H9 (cell line): ENCODE data around the gene BSN. TPM values are rescaled to one million over a fixed set of nuclear protein-coding genes. Genes with fewer than 3 reads are reported as not detected.
A peak's percentile ranks its signal among the peaks of the same experiment; 100 is the strongest.

Source experiments
- DNase-seq: peaks from one replicate; pipeline ENCODE4 v3.0.0-alpha.2; 2017
- H2AFZ ChIP-seq: one replicate; pipeline ENCODE4 v1.6.1; 2013; ENCODE audit warnings: mild to moderate bottlenecking, low read length, control low read depth, moderate library complexity
- H2AK5ac ChIP-seq: 2 replicates; pipeline ENCODE4 v1.6.1; 2013; ENCODE audit warnings: low read length, control low read depth, mixed read lengths; ENCODE audit not compliant: insufficient read length
- H2BK120ac ChIP-seq: one replicate; pipeline ENCODE4 v1.6.1; 2013; ENCODE audit warnings: low read depth, mild to moderate bottlenecking, low read length, control low read depth, inconsistent platforms; ENCODE audit not compliant: poor library complexity, severe bottlenecking
- H2BK12ac ChIP-seq: 2 replicates; pipeline ENCODE4 v1.6.1; 2013; ENCODE audit warnings: low read length, control low read depth, mixed read lengths, low read depth; ENCODE audit not compliant: insufficient read length
- H2BK15ac ChIP-seq: 2 replicates; pipeline ENCODE4 v1.6.1; 2013; ENCODE audit warnings: low read depth, low read length, control low read depth
- H2BK20ac ChIP-seq: one replicate; pipeline ENCODE4 v1.6.1; 2013; ENCODE audit warnings: low read depth, mild to moderate bottlenecking, low read length, control low read depth, inconsistent platforms; ENCODE audit not compliant: poor library complexity, severe bottlenecking
- H2BK5ac ChIP-seq: 2 replicates; pipeline ENCODE4 v1.6.1; 2013; ENCODE audit warnings: low read length, control low read depth, mixed read lengths; ENCODE audit not compliant: insufficient read length
- H3K14ac ChIP-seq: 2 replicates; pipeline ENCODE4 v1.6.1; 2013; ENCODE audit warnings: low read length, control low read depth; ENCODE audit not compliant: insufficient read depth
- H3K18ac ChIP-seq: 2 replicates; pipeline ENCODE4 v1.6.1; 2013; ENCODE audit warnings: low read depth, mild to moderate bottlenecking, mixed read lengths, low read length, control low read depth; ENCODE audit not compliant: insufficient read length
- H3K23ac ChIP-seq: 2 replicates; pipeline ENCODE4 v1.6.1; 2013; ENCODE audit warnings: low read length, control low read depth, mixed read lengths, low read depth; ENCODE audit not compliant: insufficient read length
- H3K23me2 ChIP-seq: 2 replicates; pipeline ENCODE4 v1.6.1; 2013; ENCODE audit warnings: low read depth, mild to moderate bottlenecking, mixed read lengths, low read length, control low read depth; ENCODE audit not compliant: insufficient read length, poor library complexity, severe bottlenecking
- H3K27ac ChIP-seq: 2 replicates; pipeline ENCODE4 v1.5.1; 2013; ENCODE audit warnings: low read length, control low read depth, mixed read lengths, low read depth; ENCODE audit not compliant: insufficient read length
- H3K27me3 ChIP-seq: 2 replicates; pipeline ENCODE4 v1.6.1; 2013; ENCODE audit warnings: low read length, control low read depth, inconsistent platforms; ENCODE audit not compliant: insufficient read depth
- H3K4ac ChIP-seq: 2 replicates; pipeline ENCODE4 v1.6.1; 2013; ENCODE audit warnings: low read depth, mild to moderate bottlenecking, control low read depth, inconsistent platforms, low read length, moderate library complexity
- H3K4me1 ChIP-seq: 2 replicates; pipeline ENCODE4 v1.6.1; 2013; ENCODE audit warnings: low read length, control low read depth, inconsistent platforms; ENCODE audit not compliant: insufficient read depth
- H3K4me2 ChIP-seq: 2 replicates; pipeline ENCODE4 v1.6.1; 2013; ENCODE audit warnings: low read length, control low read depth, mixed read lengths; ENCODE audit not compliant: insufficient read length, insufficient read depth
- H3K56ac ChIP-seq: 2 replicates; pipeline ENCODE4 v1.6.1; 2013; ENCODE audit warnings: low read depth, mild to moderate bottlenecking, mixed read lengths, low read length, control low read depth; ENCODE audit not compliant: insufficient read length
- H3K79me1 ChIP-seq: 2 replicates; pipeline ENCODE4 v1.6.1; 2013; ENCODE audit warnings: low read depth, mild to moderate bottlenecking, moderate library complexity, low read length, control low read depth, inconsistent platforms; ENCODE audit not compliant: insufficient read depth, poor library complexity, severe bottlenecking
- H3K79me2 ChIP-seq: 2 replicates; pipeline ENCODE4 v1.6.1; 2013; ENCODE audit warnings: low read length, control low read depth, inconsistent platforms; ENCODE audit not compliant: insufficient read depth
- H3K9ac ChIP-seq: 2 replicates; pipeline ENCODE4 v1.6.1; 2013; ENCODE audit warnings: low read length, control low read depth, mixed read lengths; ENCODE audit not compliant: insufficient read length; ENCODE audit errors: extremely low read depth
- H3K9me3 ChIP-seq: one replicate; pipeline ENCODE4 v1.6.1; 2013; ENCODE audit warnings: low read depth, low read length, inconsistent platforms; ENCODE audit not compliant: control insufficient read depth
- H3T11ph ChIP-seq: one replicate; pipeline ENCODE4 v1.6.1; 2013; ENCODE audit warnings: mild to moderate bottlenecking, low read length, control low read depth, inconsistent platforms
- H4K20me1 ChIP-seq: one replicate; pipeline ENCODE4 v1.6.1; 2013; ENCODE audit not compliant: control insufficient read depth, insufficient read length, insufficient read depth
- H4K5ac ChIP-seq: 2 replicates; pipeline ENCODE4 v1.6.1; 2013; ENCODE audit warnings: low read depth, mild to moderate bottlenecking, mixed read lengths, low read length, control low read depth; ENCODE audit not compliant: insufficient read length
- H4K8ac ChIP-seq: replicated peaks from 2 replicates; pipeline ENCODE4 v1.6.1; 2013; ENCODE audit warnings: low read length, control low read depth, mixed read lengths, low read depth; ENCODE audit not compliant: insufficient read length
- H4K91ac ChIP-seq: 2 replicates; pipeline ENCODE4 v1.6.1; 2013; ENCODE audit warnings: low read depth, mild to moderate bottlenecking, moderate library complexity, mixed read lengths, low read length, control low read depth; ENCODE audit not compliant: insufficient read length
- H3K27ac Mint-ChIP-seq, 3 experiments: 2 replicates in 2 of 3; 3 replicates in 1 of 3; pipeline ENCODE4 v1.8.0; 2020 to 2021; ENCODE audit warnings: mixed read lengths in 3 of 3, mild to moderate bottlenecking in 1 of 3, moderate library complexity in 1 of 3
- H3K27me3 Mint-ChIP-seq: 2 replicates; pipeline ENCODE4 v1.8.0; 2021; ENCODE audit warnings: low read depth, mild to moderate bottlenecking, moderate library complexity, mixed read lengths
- H3K36me3 Mint-ChIP-seq, 3 experiments: 2 replicates in 2 of 3; 3 replicates in 1 of 3; pipeline ENCODE4 v1.8.0; 2020 to 2021; ENCODE audit warnings: low read depth in 3 of 3, mixed read lengths in 3 of 3; ENCODE audit not compliant: insufficient read depth in 1 of 3
- H3K4me1 Mint-ChIP-seq, 2 experiments: 2 replicates each; pipeline ENCODE4 v1.8.0; 2020; ENCODE audit warnings: mixed read lengths in 2 of 2
- H3K4me3 Mint-ChIP-seq, 2 experiments: 2 replicates in 1 of 2; 3 replicates in 1 of 2; pipeline ENCODE4 v1.8.0; 2020 to 2021; ENCODE audit warnings: mild to moderate bottlenecking in 2 of 2, mixed read lengths in 2 of 2, moderate library complexity in 1 of 2
- H3K9me3 Mint-ChIP-seq, 2 experiments: 2 replicates in 1 of 2; 3 replicates in 1 of 2; pipeline ENCODE4 v1.8.0; 2020; ENCODE audit warnings: mild to moderate bottlenecking in 2 of 2, mixed read lengths in 2 of 2, moderate library complexity in 1 of 2
- WGBS: extraction: QIAGEN DNeasy Blood & Tissue Kit; methylation state at CpG from one replicate; pipeline ENCODE4 v1.1.7; 2013; ENCODE audit warnings: missing lambda C conversion rate, low lambda C conversion rate, mixed read lengths; ENCODE audit not compliant: insufficient read length; ENCODE audit errors: extremely low coverage; 5-methylcytosine and 5-hydroxymethylcytosine counted together
- total RNA-seq: library from RNA; stranded (reverse); gene quantifications from 2 replicates; pipeline ENCODE4 v1.2.1, GENCODE V29; 2021
- TF ChIP-seq, protein P1 (sequence below): fragments of 200-600 bp; sonication (generic); conservative IDR thresholded peaks from 3 replicates; pipeline ENCODE4 v1.8.0; 2021; ENCODE audit warnings: antibody characterized with exemption, mild to moderate bottlenecking

Gene BSN
- total RNA-seq, 1 experiment from 2014 or later = 2.4 TPM

DNA sequence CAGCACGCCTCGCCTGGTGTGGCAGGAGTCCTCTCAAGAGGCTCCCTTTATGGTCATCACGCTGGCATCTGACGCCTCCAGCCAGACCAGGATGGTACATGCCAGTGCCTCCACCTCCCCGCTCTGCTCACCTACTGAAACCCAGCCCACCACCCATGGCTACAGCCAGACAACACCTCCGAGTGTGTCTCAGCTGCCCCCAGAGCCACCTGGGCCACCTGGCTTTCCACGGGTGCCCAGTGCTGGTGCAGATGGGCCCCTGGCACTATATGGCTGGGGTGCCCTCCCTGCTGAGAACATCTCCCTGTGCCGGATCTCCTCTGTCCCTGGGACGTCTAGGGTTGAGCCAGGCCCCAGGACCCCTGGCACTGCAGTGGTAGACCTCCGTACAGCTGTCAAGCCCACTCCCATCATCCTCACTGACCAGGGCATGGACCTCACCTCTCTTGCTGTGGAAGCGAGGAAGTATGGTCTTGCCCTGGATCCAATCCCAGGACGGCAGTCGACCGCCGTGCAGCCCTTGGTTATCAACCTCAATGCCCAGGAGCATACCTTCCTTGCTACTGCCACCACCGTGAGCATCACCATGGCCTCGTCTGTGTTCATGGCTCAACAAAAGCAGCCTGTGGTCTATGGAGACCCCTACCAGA, 100.0 kb downstream of the BSN start:
- no peak for DNase-seq
- no peaks in the 10 kb centered on the region; a peak in 1 of 7 replicates for H3K36me3 Mint-ChIP-seq
- H2BK5ac ChIP-seq = no peak overlapping the region

More for the DNA sequence above, 100.0 kb downstream of the BSN start:
- Histone ChIP-seq H2BK120ac (no peak overlapping the region), H4K8ac (no peak overlapping the region), H3K4me1 (no peaks in the 10 kb centered on the region), H2BK12ac (no peak overlapping the region), H3K79me1 (no peaks in the 10 kb centered on the region), H3K9ac (no peak overlapping the region), H3K27me3 (no peaks in the 10 kb centered on the region), H3K23me2 (no peaks in the 10 kb centered on the region), H3T11ph (no peak overlapping the region), H2AK5ac (no peak overlapping the region), H3K18ac (no peak overlapping the region), H3K4ac (no peak overlapping the region), H2BK15ac (no peak overlapping the region), H4K5ac (no peak overlapping the region), H3K79me2 (no peaks in the 10 kb centered on the region), H3K4me2 (no peak overlapping the region), H3K14ac (no peak overlapping the region), H3K27ac (no peak overlapping the region), H2AFZ (no peak overlapping the region), H4K20me1 (no peaks in the 10 kb centered on the region), H3K56ac (no peak overlapping the region), H3K23ac (no peak overlapping the region), H4K91ac (no peak overlapping the region), H2BK20ac (no peak overlapping the region), H3K9me3 (no peaks in the 10 kb centered on the region)
- Mint-ChIP-seq H3K4me1 (no peaks in the 10 kb centered on the region), H3K9me3 (no peaks in the 10 kb centered on the region), H3K4me3 (no peak overlapping the region), H3K27ac (peak overlapping the region in 1 of 3 experiments; percentile 68; a peak in 1 of 7 replicates), H3K27me3 (no peaks in the 10 kb centered on the region)
- no CpG with 5 or more reads among the region's 17 CpGs for WGBS
- TF ChIP-seq, protein P1, sequence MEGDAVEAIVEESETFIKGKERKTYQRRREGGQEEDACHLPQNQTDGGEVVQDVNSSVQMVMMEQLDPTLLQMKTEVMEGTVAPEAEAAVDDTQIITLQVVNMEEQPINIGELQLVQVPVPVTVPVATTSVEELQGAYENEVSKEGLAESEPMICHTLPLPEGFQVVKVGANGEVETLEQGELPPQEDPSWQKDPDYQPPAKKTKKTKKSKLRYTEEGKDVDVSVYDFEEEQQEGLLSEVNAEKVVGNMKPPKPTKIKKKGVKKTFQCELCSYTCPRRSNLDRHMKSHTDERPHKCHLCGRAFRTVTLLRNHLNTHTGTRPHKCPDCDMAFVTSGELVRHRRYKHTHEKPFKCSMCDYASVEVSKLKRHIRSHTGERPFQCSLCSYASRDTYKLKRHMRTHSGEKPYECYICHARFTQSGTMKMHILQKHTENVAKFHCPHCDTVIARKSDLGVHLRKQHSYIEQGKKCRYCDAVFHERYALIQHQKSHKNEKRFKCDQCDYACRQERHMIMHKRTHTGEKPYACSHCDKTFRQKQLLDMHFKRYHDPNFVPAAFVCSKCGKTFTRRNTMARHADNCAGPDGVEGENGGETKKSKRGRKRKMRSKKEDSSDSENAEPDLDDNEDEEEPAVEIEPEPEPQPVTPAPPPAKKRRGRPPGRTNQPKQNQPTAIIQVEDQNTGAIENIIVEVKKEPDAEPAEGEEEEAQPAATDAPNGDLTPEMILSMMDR = no peak
